ENCODE results near the gene NR1I2. TPM values are rescaled to one million over a fixed set of nuclear protein-coding genes. Genes with fewer than 3 reads are reported as not detected.
A peak's percentile ranks its signal among the peaks of the same experiment; 100 is the strongest.

The NR1I2 gene
- total and polyA plus RNA-seq, 3 experiments from 2014 or later = 0.35 to 1.0 (median 0.38) TPM

- no peak overlapping the region for H3K27ac Mint-ChIP-seq
- H3K9me3 Mint-ChIP-seq = no peaks in the 10 kb centered on the region
- ChIA-PET CTCF (no interaction called here), POLR2A (no interaction called here)
- no peak overlapping the region for H3K27ac ChIP-seq (ENCODE audit: low read depth, low read length)
- no peak overlapping the region for H3K4me3 ChIP-seq (ENCODE audit: low read length)
- H3K36me3 Mint-ChIP-seq = no peaks in the 10 kb centered on the region
- peaks cover 0 to 3% of the 10 kb centered on the region in 2 donors for H3K27me3 Mint-ChIP-seq
- H3K4me1 ChIP-seq (ENCODE audit: insufficient read depth, low read length) = no peaks in the 10 kb centered on the region
- no peaks in the 10 kb centered on the region for H3K27me3 ChIP-seq (ENCODE audit: insufficient read depth, low read length, poor library complexity, severe bottlenecking)
- H3K4me1 Mint-ChIP-seq = peaks cover 0 to 7% (median 3%) of the 10 kb centered on the region in 3 donors
- no peaks in the 10 kb centered on the region for H3K36me3 ChIP-seq (ENCODE audit: insufficient read depth, low read length)
- no peak overlapping the region for H3K4me3 Mint-ChIP-seq
- H3K9me3 ChIP-seq (ENCODE audit: low read length) = no peaks in the 10 kb centered on the region
- DNase-seq = no peak
Observed at GRCh38 chr3:119783883-119784282, 2.0 kb downstream of the NR1I2 start.

GRCh38 chr3:119786409-119786808, 4.5 kb downstream of the NR1I2 start:
- no peaks in the 10 kb centered on the region for H3K9me3 Mint-ChIP-seq
- Histone ChIP-seq H3K36me3 (ENCODE audit: insufficient read depth, low read length) (no peaks in the 10 kb centered on the region), H3K4me1 (ENCODE audit: insufficient read depth, low read length) (no peaks in the 10 kb centered on the region), H3K27me3 (ENCODE audit: insufficient read depth, low read length, poor library complexity, severe bottlenecking) (no peaks in the 10 kb centered on the region), H3K4me3 (ENCODE audit: low read length) (no peak overlapping the region), H3K27ac (ENCODE audit: low read depth, low read length) (no peak overlapping the region), H3K9me3 (ENCODE audit: low read length) (no peaks in the 10 kb centered on the region)
- CTCF ChIA-PET = no interaction called here
- no peak overlapping the region for H3K27ac Mint-ChIP-seq
- peaks cover 0 to 1% of the 10 kb centered on the region in 2 donors for H3K27me3 Mint-ChIP-seq
- POLR2A ChIA-PET = no interaction called here
- H3K4me1 Mint-ChIP-seq = no peaks in the 10 kb centered on the region
- no peak for DNase-seq
- no peak overlapping the region for H3K4me3 Mint-ChIP-seq
- no peaks in the 10 kb centered on the region for H3K36me3 Mint-ChIP-seq

DNA sequence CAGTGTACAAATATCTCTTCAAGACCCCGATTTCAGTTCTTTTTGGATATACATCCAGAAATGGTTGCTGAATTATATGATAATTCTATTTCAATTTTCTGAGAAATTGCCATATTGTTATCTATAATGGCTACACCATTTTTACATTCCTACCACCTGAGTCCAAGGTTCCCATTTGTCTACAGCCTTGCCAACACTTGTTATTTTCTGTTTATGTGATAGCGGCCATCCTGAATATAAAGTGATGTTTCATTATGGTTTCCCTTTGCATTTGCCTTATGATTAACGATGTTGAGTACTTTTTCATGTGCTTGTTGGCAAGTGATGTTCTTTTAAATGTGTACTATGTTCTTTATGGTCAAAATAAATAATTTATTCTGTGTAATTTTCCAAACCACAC, 8.5 kb downstream of the NR1I2 start:
- no peak overlapping the region for H3K27ac ChIP-seq (ENCODE audit: low read depth, low read length)
- no peak for DNase-seq
- CTCF ChIA-PET = no interaction called here

DNA sequence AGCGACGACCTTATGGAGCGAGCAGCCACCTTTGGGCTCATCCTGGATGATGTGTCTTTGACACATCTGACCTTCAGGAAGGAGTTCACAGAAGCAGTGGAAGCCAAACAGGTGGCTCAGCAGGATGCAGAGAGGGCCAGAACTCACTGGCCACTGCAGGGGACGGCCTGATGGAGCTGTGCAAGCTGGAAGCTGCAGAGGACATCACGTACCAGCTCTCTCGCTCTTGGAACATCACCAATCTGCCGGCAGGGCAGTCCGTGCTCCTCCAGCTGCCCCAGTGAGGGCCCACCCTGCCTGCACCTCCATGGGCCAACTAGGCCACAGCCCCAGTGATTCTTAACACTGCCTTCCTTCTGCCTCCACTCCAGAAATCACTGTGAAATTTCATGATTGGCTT, 10.4 kb downstream of the NR1I2 start:
- Mint-ChIP-seq H3K36me3 (no peaks in the 10 kb centered on the region), H3K27me3 (peaks cover 0 to 4% of the 10 kb centered on the region in 2 donors), H3K9me3 (no peaks in the 10 kb centered on the region), H3K4me3 (no peak overlapping the region), H3K27ac (no peak overlapping the region), H3K4me1 (no peaks in the 10 kb centered on the region)
- Histone ChIP-seq H3K27me3 (ENCODE audit: insufficient read depth, low read length, poor library complexity, severe bottlenecking) (no peaks in the 10 kb centered on the region), H3K4me3 (ENCODE audit: low read length) (no peak overlapping the region), H3K36me3 (ENCODE audit: insufficient read depth, low read length) (no peaks in the 10 kb centered on the region), H3K27ac (ENCODE audit: low read depth, low read length) (no peak overlapping the region), H3K4me1 (ENCODE audit: insufficient read depth, low read length) (no peaks in the 10 kb centered on the region), H3K9me3 (ENCODE audit: low read length) (no peaks in the 10 kb centered on the region)
- POLR2A ChIA-PET = no interaction called here
- DNase-seq = no peak
- CTCF ChIA-PET = no interaction called here

More for the DNA sequence above, 8.5 kb downstream of the NR1I2 start:
- Histone ChIP-seq H3K36me3 (ENCODE audit: insufficient read depth, low read length) (no peaks in the 10 kb centered on the region), H3K9me3 (ENCODE audit: low read length) (no peaks in the 10 kb centered on the region), H3K27me3 (ENCODE audit: insufficient read depth, low read length, poor library complexity, severe bottlenecking) (no peaks in the 10 kb centered on the region), H3K4me1 (ENCODE audit: insufficient read depth, low read length) (no peaks in the 10 kb centered on the region), H3K4me3 (ENCODE audit: low read length) (no peak overlapping the region)
- Mint-ChIP-seq H3K36me3 (no peaks in the 10 kb centered on the region), H3K27ac (no peak overlapping the region), H3K9me3 (no peaks in the 10 kb centered on the region), H3K4me3 (no peak overlapping the region), H3K27me3 (peaks cover 0 to 3% of the 10 kb centered on the region in 2 donors), H3K4me1 (no peaks in the 10 kb centered on the region)
- POLR2A ChIA-PET = no interaction called here

DNA sequence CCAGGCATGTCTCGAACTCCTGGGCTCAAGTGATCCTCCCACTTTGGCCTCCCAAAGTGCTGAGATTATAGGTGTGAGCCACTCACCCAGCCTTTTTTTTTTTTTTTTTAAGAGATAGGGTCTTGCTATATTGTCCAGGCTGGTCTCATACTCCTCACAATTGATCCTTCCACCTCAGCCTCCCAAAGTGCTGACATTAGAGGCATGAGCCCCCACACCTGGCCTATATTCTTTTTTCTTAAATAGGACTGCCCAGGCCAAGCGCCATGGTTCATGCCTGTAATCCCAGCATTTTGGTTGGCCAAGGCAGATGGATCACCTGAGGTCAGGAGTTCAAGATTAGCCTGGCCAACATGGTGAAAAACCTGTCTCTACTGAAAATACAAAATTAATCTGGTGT, 12.5 kb downstream of the NR1I2 start:
- no peaks in the 10 kb centered on the region for H3K9me3 Mint-ChIP-seq
- H3K4me1 ChIP-seq (ENCODE audit: insufficient read depth, low read length) = no peaks in the 10 kb centered on the region
- H3K27ac ChIP-seq (ENCODE audit: low read depth, low read length) = no peak overlapping the region
- no peaks in the 10 kb centered on the region for H3K36me3 ChIP-seq (ENCODE audit: insufficient read depth, low read length)
- H3K36me3 Mint-ChIP-seq = no peaks in the 10 kb centered on the region
- H3K4me3 ChIP-seq (ENCODE audit: low read length) = no peak overlapping the region
- POLR2A ChIA-PET = no interaction called here
- H3K27ac Mint-ChIP-seq = no peak overlapping the region
- H3K4me1 Mint-ChIP-seq = no peaks in the 10 kb centered on the region
- no peaks in the 10 kb centered on the region for H3K9me3 ChIP-seq (ENCODE audit: low read length)
- no peaks in the 10 kb centered on the region for H3K27me3 ChIP-seq (ENCODE audit: insufficient read depth, low read length, poor library complexity, severe bottlenecking)
- no peak overlapping the region for H3K4me3 Mint-ChIP-seq
- CTCF ChIA-PET = no interaction called here
- DNase-seq = no peak
- H3K27me3 Mint-ChIP-seq = peaks cover 6 to 11% of the 10 kb centered on the region in 2 donors

GRCh38 chr3:119794971-119795612, 13.2 kb downstream of the NR1I2 start:
- Mint-ChIP-seq H3K4me1 (no peaks in the 10 kb centered on the region), H3K36me3 (no peaks in the 10 kb centered on the region), H3K4me3 (no peak overlapping the region), H3K27me3 (peaks cover 6 to 15% of the 10 kb centered on the region in 2 donors), H3K27ac (no peak overlapping the region), H3K9me3 (no peaks in the 10 kb centered on the region)
- no peak for DNase-seq
- no peaks in the 10 kb centered on the region for H3K27me3 ChIP-seq (ENCODE audit: insufficient read depth, low read length, poor library complexity, severe bottlenecking)
- ChIA-PET POLR2A (no interaction called here), CTCF (no interaction called here)
- H3K36me3 ChIP-seq (ENCODE audit: insufficient read depth, low read length) = no peaks in the 10 kb centered on the region
- H3K27ac ChIP-seq (ENCODE audit: low read depth, low read length) = no peak overlapping the region
- no peaks in the 10 kb centered on the region for H3K9me3 ChIP-seq (ENCODE audit: low read length)
- H3K4me1 ChIP-seq (ENCODE audit: insufficient read depth, low read length) = no peaks in the 10 kb centered on the region
- H3K4me3 ChIP-seq (ENCODE audit: low read length) = no peak overlapping the region

GRCh38 chr3:119795849-119796248, 13.9 kb downstream of the NR1I2 start:
- DNase-seq = no peak
- Mint-ChIP-seq H3K4me3 (no peak overlapping the region), H3K27me3 (peaks cover 9 to 21% of the 10 kb centered on the region in 2 donors), H3K27ac (peak overlapping the region in 1 of 8 donors; percentile 4), H3K36me3 (no peaks in the 10 kb centered on the region), H3K9me3 (no peaks in the 10 kb centered on the region), H3K4me1 (no peaks in the 10 kb centered on the region)
- Histone ChIP-seq H3K4me3 (ENCODE audit: low read length) (no peak overlapping the region), H3K27me3 (ENCODE audit: insufficient read depth, low read length, poor library complexity, severe bottlenecking) (no peaks in the 10 kb centered on the region), H3K9me3 (ENCODE audit: low read length) (no peaks in the 10 kb centered on the region), H3K27ac (ENCODE audit: low read depth, low read length) (no peak overlapping the region), H3K4me1 (ENCODE audit: insufficient read depth, low read length) (no peaks in the 10 kb centered on the region), H3K36me3 (ENCODE audit: insufficient read depth, low read length) (no peaks in the 10 kb centered on the region)
- ChIA-PET CTCF (no interaction called here), POLR2A (no interaction called here)

DNA sequence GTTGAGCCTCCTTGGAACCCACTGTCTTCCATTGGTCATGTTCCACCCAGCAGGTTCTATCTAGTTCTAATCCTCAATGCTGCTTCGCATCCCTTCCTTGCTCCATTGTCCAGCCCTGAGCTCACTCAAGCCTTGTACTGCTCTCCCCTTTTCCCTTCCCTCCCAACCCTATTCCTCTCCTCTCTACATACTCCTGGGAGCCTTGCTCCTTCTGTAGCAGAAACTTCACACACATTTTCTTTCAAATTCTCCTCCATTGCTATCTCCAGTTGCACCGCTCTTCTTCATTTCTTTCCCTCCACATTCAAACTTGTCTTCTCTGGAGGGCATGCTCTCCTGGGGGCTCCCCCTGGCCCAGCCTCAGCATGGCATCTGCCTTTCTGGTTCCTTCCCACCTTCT, 14.5 kb downstream of the NR1I2 start:
- H3K4me1 Mint-ChIP-seq = no peaks in the 10 kb centered on the region
- Histone ChIP-seq H3K36me3 (ENCODE audit: insufficient read depth, low read length) (no peaks in the 10 kb centered on the region), H3K9me3 (ENCODE audit: low read length) (no peaks in the 10 kb centered on the region), H3K27ac (ENCODE audit: low read depth, low read length) (no peak overlapping the region), H3K4me1 (ENCODE audit: insufficient read depth, low read length) (no peaks in the 10 kb centered on the region), H3K27me3 (ENCODE audit: insufficient read depth, low read length, poor library complexity, severe bottlenecking) (no peaks in the 10 kb centered on the region), H3K4me3 (ENCODE audit: low read length) (no peak overlapping the region)
- H3K27me3 Mint-ChIP-seq = peaks cover 9 to 23% of the 10 kb centered on the region in 2 donors
- CTCF ChIA-PET = no interaction called here
- no peaks in the 10 kb centered on the region for H3K36me3 Mint-ChIP-seq
- POLR2A ChIA-PET = no interaction called here
- no peak for DNase-seq
- no peaks in the 10 kb centered on the region for H3K9me3 Mint-ChIP-seq
- H3K27ac Mint-ChIP-seq = no peak overlapping the region
- H3K4me3 Mint-ChIP-seq = no peak overlapping the region

DNA sequence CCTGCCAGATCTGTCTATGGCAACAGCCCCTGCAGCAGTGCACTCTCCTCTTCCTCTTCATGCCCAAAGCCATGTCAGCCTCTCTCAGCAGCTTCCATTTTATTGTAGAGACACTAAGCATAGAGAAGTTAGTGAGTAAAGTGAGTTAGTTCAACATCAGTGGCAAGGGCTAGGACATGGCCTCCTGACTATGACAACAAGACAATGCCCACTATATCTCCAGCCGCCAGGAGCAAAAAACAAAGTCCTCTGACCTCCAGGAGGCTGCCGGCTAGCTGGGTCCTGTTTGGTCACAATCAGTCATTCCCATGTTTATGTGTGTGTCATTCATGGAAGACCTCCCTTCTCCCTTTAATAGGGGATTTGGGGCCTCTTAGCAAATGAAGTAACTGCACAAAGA, 14.9 kb downstream of the NR1I2 start:
- no peaks in the 10 kb centered on the region for H3K27me3 ChIP-seq (ENCODE audit: insufficient read depth, low read length, poor library complexity, severe bottlenecking)
- Mint-ChIP-seq H3K27me3 (peaks cover 10 to 27% of the 10 kb centered on the region in 2 donors), H3K27ac (no peak overlapping the region), H3K4me1 (no peaks in the 10 kb centered on the region), H3K9me3 (no peaks in the 10 kb centered on the region), H3K36me3 (no peaks in the 10 kb centered on the region), H3K4me3 (no peak overlapping the region)
- ChIA-PET CTCF (no interaction called here), POLR2A (no interaction called here)
- H3K4me3 ChIP-seq (ENCODE audit: low read length) = no peak overlapping the region
- no peaks in the 10 kb centered on the region for H3K36me3 ChIP-seq (ENCODE audit: insufficient read depth, low read length)
- no peaks in the 10 kb centered on the region for H3K4me1 ChIP-seq (ENCODE audit: insufficient read depth, low read length)
- no peaks in the 10 kb centered on the region for H3K9me3 ChIP-seq (ENCODE audit: low read length)
- no peak for DNase-seq
- no peak overlapping the region for H3K27ac ChIP-seq (ENCODE audit: low read depth, low read length)

Measured in CD8-positive, alpha-beta memory T cell (primary cell).